OCI-LY1 (cell line): ENCODE measurements around the gene PLEKHF1.

ENCODE experiments used
- CTCF ChIP-seq: fragments of 200-600 bp; sonication (generic), shearing (Covaris generic); IDR thresholded peaks from 2 replicates; pipeline ENCODE4 v1.5.1; 2017; ENCODE audit warnings: mild to moderate bottlenecking, antibody characterized with exemption, low read length, moderate library complexity, mixed read lengths
- EZH2 ChIP-seq: fragments of 200-600 bp; sonication (generic), shearing (Covaris generic); IDR thresholded peaks from 2 replicates; pipeline ENCODE4 v1.8.0; 2017; ENCODE audit warnings: borderline replicate concordance, mixed run types, mild to moderate bottlenecking, antibody characterized with exemption, low read length, moderate library complexity, mixed read lengths

GRCh38 chr19:29620931-29621351 is 44.3 kb upstream of the PLEKHF1 start:
- TF ChIP-seq EZH2 (no peak), CTCF (no peak)
